ENCODE results near the gene HCST. TPM values are rescaled to one million over a fixed set of nuclear protein-coding genes. Genes with fewer than 3 reads are reported as not detected.

Gene HCST, protein sequence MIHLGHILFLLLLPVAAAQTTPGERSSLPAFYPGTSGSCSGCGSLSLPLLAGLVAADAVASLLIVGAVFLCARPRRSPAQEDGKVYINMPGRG
- total RNA-seq, result 10 to 100 TPM; 63.0 to 66.2 TPM

- CTCF ChIA-PET, result interaction anchor here (1.3 to 1.5 kb wide), 2 partner anchors 10 to 12 kb away, joined by 4 to 5 read pairs; no protein-coding TSS in a partner anchor
These were observed at the start of gene HCST for GRCh38 chr19:35901854-35902661. Gene HCST (plus strand): TSS chr19:35902529. CDS start chr19:35902594, 65 bp downstream.

GRCh38 chr19:35853038-35853756 lies 49.1 kb upstream of the HCST start:
- POLR2A ChIA-PET, result no interaction called here
- CTCF ChIA-PET, result no interaction called here

More at GRCh38 chr19:35901854-35902661, at the start of gene HCST:
- POLR2A ChIA-PET, result interaction anchor here (1.6 kb wide), 1 partner anchor 18 kb away, joined by 6 read pairs; no protein-coding TSS in a partner anchor

- ChIA-PET CTCF (interaction anchor here (1.3 kb wide), 2 partner anchors 12 to 162 kb away, joined by 4 read pairs; partner anchors contain the start of gene APLP1), POLR2A (no interaction called here)
These were observed 45.7 kb upstream of the HCST start, which contains the start of gene KIRREL2 for GRCh38 chr19:35856546-35857149. Gene KIRREL2 (plus strand): TSS chr19:35856911. CDS start chr19:35857120, 209 bp downstream.

DNA sequence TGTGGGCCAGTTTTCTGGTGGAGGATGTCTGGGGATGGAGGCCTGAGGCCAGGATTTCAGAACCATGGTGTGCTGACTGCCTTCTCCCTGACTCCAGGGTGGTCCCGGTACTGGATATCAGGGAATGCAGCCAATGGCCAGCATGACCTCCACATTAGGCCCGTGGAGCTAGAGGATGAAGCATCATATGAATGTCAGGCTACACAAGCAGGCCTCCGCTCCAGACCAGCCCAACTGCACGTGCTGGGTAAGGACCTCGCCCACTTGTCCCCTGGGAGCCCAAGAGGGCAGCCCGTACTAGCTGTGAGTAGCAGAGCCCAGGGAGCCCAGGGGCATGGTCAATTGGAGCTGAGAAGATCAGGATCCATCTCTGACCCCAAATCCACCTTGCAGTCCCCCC lies 44.0 kb upstream of the HCST start:
- CTCF ChIA-PET, result no interaction called here

DNA sequence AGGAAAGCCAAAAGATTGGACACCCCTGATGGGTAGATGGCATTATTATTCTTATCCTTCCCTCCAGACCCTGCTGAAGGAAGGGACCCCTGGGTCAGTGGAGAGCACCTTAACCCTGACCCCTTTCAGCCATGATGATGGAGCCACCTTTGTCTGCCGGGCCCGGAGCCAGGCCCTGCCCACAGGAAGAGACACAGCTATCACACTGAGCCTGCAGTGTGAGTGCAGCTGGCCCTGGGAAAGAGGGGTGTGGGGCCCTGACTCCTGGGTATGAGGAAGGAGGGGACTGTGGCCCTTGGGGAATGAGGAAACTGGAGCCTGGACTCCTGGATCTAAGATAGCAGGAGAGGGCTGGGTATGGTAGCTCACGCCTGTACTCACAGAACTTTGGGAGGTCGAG lies 42.9 kb upstream of the HCST start:
- CTCF ChIA-PET, result no interaction called here
- POLR2A ChIA-PET, result no interaction called here

More for the DNA sequence above, 44.0 kb upstream of the HCST start:
- POLR2A ChIA-PET, result no interaction called here

DNA sequence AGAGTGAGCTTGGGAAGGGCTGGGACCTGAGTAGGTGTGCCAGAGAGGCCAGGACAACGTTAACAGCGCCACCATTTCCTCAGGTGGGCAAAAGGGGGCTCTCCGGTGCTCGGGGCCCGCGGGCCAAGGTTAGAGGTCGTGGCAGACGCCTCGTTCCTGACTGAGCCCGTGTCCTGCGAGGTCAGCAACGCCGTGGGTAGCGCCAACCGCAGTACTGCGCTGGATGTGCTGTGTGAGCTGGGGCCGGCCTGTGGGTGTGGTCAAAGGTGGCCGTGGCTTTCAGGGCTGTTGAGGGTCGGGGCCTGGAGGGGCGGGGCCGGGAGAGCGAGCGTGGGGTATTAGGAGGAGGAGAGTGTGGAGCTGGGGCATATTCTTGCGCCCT lies 41.9 kb upstream of the HCST start:
- CTCF ChIA-PET, result no interaction called here
- POLR2A ChIA-PET, result no interaction called here

DNA sequence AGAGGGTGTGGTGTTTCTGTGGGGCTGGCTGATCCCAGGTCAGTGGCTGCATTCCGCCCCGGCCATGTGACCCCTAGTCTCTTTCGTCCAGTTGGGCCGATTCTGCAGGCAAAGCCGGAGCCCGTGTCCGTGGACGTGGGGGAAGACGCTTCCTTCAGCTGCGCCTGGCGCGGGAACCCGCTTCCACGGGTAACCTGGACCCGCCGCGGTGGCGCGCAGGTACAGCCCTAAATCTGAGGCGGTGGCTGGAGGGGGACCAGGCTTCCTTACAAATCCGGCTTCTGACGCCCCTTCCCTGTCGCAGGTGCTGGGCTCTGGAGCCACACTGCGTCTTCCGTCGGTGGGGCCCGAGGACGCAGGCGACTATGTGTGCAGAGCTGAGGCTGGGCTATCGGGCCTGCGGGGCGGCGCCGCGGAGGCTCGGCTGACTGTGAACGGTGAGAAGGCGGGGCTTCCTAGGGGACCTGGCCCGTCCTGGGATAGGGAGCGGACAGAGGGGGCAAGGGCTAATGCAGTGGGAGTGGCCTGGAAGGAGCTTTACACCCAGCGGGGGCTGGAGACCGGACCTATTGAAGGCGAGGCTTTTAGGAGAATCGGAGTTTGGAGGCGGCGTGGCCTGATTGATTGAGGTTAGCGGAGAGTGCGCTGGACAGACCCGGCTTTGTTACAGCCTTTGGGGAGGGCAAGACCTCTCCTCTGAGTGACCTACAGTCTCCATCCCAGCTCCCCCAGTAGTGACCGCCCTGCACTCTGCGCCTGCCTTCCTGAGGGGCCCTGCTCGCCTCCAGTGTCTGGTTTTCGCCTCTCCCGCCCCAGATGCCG lies 41.3 kb upstream of the HCST start:
- CTCF ChIA-PET, result no interaction called here
- POLR2A ChIA-PET, result no interaction called here

DNA sequence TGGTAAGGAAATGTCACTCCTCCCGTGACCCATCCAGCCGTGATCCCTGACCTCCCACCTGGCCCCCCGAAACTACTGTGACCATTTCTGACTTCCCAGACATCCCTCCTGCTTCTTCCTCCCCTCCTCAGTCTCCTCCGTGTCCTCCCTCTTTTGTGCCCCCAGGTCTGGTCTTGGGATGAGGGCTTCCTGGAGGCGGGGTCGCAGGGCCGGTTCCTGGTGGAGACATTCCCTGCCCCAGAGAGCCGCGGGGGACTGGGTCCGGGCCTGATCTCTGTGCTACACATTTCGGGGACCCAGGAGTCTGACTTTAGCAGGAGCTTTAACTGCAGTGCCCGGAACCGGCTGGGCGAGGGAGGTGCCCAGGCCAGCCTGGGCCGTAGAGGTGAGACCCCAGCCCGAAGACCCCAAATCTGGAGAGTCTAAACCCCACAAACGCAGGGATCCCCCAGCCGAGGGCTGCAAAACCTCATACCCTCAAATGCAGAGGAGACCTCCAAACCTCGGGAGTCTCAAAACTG lies 40.6 kb upstream of the HCST start:
- POLR2A ChIA-PET, result no interaction called here

DNA sequence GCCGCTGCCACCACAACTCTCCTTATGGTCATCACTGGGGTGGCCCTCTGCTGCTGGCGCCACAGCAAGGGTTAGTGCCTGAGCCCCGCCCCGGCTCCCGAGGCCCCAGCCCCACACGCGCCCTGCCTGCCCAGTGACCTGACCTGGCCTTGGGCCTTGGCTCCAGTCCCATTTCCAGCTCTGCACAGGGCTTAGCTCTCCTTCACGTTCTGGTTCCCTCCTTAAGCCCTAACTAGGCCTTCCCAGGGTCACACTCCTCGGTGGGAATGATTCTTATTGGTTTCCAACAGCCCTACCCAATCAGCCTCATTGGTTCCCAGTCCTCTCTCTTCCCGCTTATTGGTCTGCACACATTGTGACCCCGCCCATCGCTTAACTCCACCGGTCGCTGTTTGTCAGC lies 39.8 kb upstream of the HCST start:
- ChIA-PET CTCF (no interaction called here), POLR2A (no interaction called here)

More for the DNA sequence above, 40.6 kb upstream of the HCST start:
- CTCF ChIA-PET, result no interaction called here

DNA sequence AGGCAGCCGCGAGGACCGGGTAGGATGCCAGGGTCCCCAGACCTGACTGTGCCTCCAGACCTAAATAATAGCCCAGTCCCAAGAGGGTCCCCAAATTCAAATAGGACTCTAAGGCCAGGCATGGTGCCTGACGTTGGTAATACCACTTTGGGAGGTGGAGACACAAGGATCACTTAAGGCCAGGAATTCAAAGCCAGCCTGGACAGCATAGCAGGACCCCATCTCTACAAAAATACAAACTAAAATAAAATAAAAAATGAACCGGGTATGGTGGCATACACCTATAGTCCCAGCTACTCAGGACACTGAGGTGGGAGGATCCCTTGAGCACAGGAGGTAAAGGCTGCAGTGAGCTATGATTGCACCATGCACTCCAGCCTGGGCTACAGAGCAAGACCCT lies 39.3 kb upstream of the HCST start:
- POLR2A ChIA-PET, result no interaction called here

GRCh38 chr19:35868172-35868822 lies 34.0 kb upstream of the HCST start, which contains the start of gene APLP1:
Gene APLP1 (plus strand): TSS chr19:35868574. CDS start chr19:35868637, 63 bp downstream.
- CTCF ChIA-PET, result interaction anchor here (1.0 to 2.6 kb wide), 4 partner anchors 12 to 64 kb away, joined by 3 to 9 read pairs (median 4); partner anchors contain the start of gene KIRREL2
- POLR2A ChIA-PET, result no interaction called here

More for the DNA sequence above, 39.3 kb upstream of the HCST start:
- CTCF ChIA-PET, result no interaction called here

- ChIA-PET CTCF (interaction anchor here (1.0 to 2.6 kb wide), 4 partner anchors 11 to 64 kb away, joined by 3 to 9 read pairs (median 4); partner anchors contain the start of gene KIRREL2), POLR2A (no interaction called here)
These were observed 33.5 kb upstream of the HCST start for GRCh38 chr19:35868823-35869326.

DNA sequence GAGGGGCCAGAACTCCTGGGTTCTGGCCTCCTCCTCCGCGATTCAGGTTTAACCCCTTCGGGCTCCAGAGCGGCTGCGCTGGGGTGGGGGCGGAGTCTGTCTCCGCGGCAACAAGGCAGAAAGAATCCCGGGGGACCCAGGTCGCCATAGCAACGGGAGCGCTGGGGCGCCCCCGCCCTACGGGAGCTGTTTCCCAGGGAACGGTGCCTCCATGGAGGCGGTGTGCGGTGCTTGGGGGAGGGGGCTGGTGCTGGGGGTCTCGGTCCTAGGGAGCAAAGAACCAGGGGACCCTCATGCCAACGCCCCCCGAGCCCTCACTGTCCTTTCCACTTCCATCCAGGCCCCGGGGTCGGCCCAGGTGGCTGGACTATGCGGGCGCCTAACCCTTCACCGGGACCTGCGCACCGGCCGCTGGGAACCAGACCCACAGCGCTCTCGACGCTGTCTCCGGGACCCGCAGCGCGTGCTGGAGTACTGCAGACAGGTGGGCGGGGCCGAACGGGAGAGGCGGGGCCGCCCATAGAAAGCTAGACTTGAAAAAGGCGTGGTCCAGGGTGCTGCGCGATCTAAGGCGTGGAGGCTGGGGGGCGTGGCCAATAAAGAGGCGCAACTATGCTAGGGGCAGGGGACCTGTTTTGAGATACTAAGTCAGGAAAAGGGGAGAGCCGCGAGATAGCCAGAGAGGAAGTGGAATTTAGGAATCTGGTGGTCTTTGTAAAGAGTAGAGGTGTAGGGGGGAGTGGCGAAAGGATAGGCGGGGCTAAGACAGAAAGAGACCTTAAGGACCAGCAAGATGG lies 32.8 kb upstream of the HCST start:
- ChIA-PET POLR2A (interaction anchor here (0.5 to 0.9 kb wide), 2 partner anchors 158 to 259 kb away, joined by 3 to 5 read pairs; no protein-coding TSS in a partner anchor), CTCF (interaction anchor here (1.6 to 2.6 kb wide), 2 partner anchors 11 to 62 kb away, joined by 5 to 9 read pairs; no protein-coding TSS in a partner anchor)

- ChIA-PET CTCF (interaction anchor here (1.6 kb wide), 1 partner anchor 61 kb away, joined by 5 read pairs; no protein-coding TSS in a partner anchor), POLR2A (interaction anchor here (0.8 to 0.9 kb wide), 2 partner anchors 13 to 159 kb away, joined by 3 to 10 read pairs; no protein-coding TSS in a partner anchor)
These were observed 32.1 kb upstream of the HCST start for GRCh38 chr19:35870124-35870736.

- POLR2A ChIA-PET, result interaction anchor here (0.8 kb wide), 1 partner anchor 13 kb away, joined by 10 read pairs; no protein-coding TSS in a partner anchor
- CTCF ChIA-PET, result no interaction called here
These were observed 31.5 kb upstream of the HCST start for GRCh38 chr19:35870798-35871197.

DNA sequence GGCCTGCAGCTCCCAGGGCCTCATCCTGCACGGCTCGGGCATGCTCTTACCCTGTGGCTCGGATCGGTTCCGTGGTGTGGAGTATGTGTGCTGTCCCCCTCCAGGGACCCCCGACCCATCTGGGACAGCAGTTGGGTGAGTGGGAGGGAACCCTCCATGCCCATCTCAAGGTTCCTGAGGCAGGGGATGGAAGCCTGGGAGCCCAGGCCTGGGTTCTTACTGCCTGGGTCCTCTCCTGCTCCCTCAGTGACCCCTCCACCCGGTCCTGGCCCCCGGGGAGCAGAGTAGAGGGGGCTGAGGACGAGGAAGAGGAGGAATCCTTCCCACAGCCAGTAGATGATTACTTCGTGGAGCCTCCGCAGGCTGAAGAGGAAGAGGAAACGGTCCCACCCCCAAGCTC lies 30.7 kb upstream of the HCST start:
- ChIA-PET CTCF (no interaction called here), POLR2A (no interaction called here)

DNA sequence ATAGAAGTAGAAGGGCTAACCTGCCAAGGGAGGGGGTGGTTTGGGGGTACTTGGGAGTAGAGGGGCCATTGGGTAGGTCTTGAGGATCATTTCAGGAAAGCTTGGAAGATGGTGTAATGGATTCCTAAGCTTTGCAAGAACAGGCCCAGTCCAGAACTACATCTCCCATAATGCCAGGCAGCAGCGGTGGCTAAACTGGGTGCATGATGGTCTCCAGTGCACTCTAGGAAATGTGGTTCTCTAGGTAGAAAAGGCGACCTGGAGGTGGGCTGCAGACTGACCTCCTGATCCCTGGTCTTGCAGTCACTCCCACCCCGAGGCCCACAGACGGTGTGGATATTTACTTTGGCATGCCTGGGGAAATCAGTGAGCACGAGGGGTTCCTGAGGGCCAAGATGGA lies 30.1 kb upstream of the HCST start:
- ChIA-PET CTCF (no interaction called here), POLR2A (no interaction called here)
